HG03095 (cell line): ENCODE measurements around the gene FOXK1.
A peak's percentile ranks its signal among the peaks of the same experiment; 100 is the strongest.
"Not testable (repeated sequence)": the region's sequence is repeated elsewhere in the genome, so short reads cannot be mapped to it uniquely, and the experiment has no call there.

Experiments used
- ATAC-seq: cut with Tn5 transposase; IDR thresholded peaks from one replicate; pipeline ENCODE4 v1.9.1; 2021; ENCODE audit warnings: moderate library complexity; ENCODE audit not compliant: unreplicated experiment

The FOXK1 gene

DNA sequence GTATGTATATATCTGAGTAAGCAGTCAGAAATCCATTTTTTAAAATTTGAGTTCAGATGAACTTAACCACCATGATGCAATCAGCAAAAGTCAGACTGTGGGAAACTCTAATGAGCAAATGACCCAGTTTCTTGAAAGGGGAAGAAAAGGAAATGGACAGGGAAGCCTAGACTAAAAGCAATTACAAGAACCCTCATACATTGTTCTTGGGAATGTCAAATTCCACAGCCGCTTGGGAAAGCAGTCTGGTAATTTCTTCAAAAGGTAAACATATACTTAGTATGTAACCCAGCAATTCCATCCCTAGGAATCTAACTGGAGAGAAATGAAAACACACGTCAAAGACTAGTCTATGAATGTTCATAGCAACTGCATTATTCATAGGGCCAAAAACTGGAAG, 16.4 kb upstream of the FOXK1 start:
- ATAC-seq: no peak

DNA sequence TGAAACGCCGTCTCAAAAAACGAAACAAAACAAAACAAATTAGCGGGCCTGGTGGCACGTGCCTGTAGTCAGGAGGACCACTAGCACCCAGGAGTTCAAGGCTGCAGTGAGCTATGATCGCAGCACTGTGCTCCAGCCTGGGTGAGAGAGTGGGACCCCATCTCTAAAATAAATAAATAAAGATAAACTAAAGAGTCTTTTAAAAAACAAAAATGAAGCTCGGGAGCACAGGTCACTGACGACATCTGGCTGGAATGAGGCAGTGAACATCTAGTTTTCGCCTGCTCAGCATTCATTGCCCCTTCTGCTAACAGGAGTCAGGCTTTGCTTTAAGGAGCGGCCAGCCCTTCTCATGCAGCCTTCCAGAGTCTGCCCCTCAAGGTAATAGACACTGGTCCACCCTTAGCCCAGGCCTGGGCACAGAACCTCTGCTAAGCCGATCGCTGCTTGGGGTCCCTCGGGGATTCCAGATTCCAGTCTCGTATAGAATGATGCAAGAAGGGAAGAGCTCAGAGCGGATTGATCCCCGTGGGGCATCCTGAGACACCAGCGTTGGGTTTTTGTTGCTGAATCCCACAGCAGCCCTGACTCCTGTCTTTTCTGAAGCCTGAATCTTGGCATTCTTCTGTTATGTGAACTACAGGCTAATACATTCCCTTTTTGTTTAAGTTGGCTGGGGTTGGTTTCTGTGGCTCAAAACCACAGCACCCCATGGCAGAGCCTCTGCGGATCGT, 14.2 kb upstream of the FOXK1 start:
- ATAC-seq: no peak

DNA sequence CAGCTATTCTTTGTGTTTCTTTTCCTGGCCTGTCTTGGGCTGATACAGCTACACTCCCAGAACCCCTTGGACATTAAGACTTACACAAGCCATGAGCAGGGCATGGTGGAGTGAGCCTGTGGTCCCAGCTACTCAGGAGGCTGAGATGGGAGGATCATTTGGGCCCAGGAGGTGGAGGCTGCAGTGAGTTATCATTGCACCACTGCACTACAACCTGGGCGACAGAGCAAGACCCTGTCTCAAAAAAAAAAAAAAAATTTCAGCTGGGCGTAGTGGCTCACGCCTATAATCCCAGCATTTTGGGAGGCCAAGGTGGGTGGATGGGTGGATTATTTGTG, 13.6 kb upstream of the FOXK1 start:
- no peak for ATAC-seq

DNA sequence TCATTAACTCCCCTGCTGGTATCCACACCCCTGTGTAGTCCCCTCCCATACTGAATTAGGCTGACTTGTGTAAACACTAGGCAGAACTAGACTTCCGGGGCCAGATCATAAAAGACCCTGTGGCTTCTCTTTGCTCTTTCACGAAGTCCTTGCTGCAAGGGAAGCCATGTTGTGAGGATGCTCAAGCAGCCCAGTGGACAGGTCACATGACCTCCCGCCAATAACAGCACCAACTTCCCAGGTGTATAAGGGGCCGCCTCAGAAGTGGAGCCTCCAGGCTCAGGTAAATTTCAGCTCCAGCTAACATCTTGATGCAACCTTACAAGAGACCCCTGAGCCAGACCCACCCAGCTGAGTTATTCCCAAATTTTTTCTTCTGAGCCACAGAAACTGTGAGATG, 11.3 kb upstream of the FOXK1 start:
- ATAC-seq: no peak

DNA sequence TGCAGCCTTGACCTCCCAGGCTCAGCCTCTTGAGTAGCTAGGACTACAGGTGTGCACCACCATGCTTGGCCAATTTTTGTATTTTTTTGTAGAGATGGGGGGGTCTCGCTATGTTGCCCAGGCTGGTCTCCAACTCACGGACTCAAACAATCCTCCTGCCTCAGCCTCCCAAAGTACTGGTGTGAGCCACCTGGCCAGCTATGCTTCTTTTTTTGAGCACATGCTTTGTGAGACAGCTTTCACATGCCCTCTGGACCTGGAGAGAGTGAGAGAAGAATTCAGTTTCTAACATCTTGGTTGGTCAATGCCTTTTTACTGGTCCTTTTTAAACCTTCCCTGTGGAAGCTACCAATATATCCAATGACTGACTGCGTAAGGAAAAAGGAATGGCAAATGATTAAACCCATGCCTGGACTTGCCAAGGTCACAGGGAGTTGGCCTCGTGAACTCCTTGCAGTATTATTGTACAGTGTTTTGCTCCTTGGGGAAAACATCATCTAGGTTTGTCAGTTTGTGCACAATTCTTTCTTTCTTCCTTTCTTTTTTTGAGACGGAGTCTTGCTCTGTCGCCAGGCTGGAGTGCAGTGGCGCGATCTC, 6.2 kb upstream of the FOXK1 start:
- ATAC-seq: no peak

DNA sequence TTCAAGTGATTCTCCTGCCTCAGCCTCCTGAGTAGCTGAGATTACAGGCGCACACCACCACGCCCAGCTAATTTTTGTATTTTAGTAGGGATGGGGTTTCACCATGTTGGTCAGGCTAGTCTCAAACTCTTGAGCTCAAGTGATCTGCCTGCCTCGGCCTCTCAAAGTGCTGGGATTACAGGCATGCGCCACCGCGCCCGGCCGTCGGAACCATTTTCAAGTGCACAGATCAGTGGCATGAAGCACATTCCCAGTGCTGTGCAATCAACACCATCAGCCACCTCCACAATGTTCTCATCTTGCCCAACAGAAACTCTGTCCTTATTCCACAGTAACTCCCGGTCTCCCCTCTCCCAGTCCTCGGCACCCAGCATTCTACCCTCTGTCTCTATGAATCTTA, 4.6 kb upstream of the FOXK1 start:
- not testable (repeated sequence) for ATAC-seq

DNA sequence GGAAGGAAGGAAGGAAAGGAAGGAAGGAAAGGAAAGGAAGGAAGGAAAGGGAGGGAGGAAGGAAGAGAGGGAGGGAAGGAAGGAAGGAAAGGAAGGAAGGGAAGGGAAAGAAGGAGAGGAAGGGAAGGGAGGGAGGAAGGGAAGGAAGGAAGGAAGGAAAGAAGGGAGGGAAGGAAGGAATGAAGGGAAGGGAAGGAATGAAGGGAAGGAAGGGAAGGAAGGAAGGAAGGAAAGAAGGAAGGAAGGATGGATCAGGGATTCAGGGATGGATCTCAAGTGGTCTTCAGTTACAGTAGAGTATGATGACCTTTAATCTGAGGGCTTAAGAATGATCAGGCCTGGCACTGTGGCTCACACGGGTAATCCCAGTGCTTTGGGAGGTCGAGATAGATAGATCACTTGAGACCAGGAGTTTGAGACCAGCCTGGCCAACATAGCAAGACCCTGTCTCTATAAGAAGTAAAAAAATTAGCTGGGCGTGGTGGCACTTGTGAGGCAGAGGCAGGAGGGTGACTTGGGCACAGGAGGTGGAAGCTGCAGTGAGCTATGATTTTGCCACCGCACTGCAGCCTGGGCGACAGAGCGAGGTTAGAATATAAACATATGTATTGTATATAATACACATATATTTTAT, 760 bp upstream of the FOXK1 start:
- no peak for ATAC-seq

DNA sequence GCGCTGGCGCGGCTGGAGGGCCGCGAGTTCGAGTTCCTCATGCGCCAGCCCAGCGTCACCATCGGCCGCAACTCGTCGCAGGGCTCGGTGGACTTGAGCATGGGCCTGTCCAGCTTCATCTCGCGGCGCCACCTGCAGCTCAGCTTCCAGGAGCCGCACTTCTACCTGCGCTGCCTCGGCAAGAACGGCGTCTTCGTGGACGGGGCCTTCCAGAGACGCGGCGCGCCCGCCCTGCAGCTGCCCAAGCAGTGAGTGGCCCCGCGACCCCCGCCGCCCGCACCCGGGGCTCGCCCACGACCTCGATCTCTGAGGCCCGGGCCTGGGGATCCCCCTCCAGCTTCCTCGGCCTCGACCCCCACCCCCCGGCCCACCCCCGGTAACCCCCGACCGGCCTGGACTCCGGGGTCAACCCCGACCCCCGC, 537 bp downstream of the FOXK1 start:
- ATAC-seq: peak; percentile 34

DNA sequence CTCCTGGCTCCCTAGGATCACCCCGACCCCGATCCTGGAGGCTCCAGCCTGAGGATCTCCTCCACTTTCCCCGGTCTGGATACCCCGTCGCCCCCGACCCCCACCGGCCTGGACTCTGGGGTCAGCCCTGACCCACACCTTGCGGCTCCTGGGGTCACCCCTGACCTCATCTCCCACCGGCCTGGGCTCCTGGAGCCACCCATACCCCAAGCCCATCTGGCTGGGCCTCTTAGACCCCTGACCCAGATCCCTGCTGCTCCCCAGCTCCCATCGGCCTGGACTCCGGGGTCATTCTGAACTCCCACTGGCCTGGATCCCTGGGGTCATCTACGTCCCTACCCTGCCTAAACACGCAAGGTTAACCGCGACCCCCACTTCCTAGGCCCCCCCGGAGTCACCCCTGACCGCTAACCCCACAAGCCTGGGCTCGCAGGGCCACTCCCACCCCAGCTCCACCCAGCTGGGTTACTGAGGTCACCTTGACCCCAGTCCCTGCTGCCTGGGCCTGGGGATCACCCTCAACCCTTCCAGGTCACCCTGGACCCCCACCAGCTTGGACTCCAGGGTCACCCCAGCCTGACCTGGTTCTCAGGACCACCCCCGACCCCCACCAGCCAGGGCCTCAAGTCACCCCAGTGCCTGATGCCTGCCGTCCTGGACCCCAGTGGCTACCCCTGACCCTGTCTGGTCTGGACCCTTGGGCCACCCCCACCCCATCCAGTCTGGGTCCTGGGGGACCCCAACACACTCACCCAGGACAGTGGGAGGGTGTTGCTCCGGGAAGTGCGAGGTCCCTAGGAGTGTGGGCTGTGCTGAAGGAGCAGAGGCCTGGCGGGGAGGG, 1.2 kb downstream of the FOXK1 start:
- no peak for ATAC-seq

DNA sequence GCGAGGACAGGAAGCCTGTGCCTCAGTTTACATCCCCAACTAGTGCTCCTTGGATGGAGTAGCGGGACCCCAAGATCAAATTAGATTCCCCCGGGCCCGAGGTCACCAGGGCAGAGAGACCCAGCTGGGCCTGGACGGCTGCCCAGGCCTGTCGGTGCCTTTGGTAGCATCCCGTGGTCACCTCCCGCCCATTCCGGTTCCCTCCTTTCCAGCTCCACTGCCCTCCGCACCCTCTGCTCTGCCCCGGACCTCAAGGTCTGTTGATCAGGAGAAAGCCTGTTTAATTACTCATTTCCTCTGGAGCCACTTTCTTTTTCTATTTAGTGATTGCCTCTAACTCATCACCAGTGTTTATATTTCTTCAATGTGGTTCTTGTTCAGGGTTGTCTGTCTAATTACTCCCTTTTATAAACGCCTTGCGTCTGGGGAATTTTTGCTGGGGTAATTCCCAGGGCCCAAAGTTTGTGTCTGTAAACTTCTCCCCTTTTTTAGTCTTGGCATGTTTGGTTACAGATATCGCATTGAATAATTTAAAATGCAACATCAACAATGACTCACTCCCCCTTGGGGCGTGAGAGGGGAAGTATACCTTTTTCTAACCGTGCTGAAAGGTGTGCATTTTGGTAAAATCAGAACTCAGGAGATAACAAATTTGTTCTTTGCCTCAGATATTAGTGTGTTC, 1.9 kb downstream of the FOXK1 start:
- ATAC-seq: no peak

DNA sequence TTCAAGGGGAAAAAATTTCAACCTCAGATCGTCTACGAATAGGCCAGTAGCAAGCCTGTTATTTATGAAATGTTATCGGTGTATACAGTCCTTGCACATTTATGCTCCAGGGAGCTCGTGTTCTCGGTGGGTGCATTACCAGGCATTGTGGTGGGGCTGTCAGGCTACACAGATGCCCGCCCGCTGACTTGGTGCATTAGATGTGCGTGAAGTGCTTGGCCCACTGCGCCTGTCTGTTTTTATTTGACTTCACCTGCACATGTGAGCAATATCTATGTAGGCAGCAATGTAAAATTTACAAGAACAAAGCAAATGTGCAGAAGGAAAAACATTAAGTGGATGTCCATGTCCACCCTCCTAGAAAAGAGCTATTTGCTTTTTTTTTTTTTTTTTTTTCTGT, 2.8 kb downstream of the FOXK1 start:
- no peak for ATAC-seq

DNA sequence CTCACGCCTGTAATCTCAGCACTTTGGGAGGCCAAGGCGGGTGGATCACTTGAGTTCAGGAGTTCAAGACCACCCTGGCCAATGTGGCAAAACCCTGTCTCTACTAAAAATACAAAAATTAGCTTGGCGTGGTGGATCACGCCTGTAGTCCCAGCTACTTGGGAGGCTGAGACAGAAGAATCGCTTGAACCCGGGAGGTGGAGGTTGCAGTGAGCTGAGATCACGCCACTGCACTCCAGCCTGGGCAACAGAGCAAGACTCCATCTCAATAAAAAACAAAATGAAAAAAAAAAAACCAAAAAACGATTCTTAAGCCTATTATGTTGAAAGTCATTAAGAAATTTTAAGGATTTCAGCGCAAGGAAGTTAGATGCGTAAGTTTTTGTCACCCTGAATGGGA, 3.6 kb downstream of the FOXK1 start:
- ATAC-seq: not testable (repeated sequence)

DNA sequence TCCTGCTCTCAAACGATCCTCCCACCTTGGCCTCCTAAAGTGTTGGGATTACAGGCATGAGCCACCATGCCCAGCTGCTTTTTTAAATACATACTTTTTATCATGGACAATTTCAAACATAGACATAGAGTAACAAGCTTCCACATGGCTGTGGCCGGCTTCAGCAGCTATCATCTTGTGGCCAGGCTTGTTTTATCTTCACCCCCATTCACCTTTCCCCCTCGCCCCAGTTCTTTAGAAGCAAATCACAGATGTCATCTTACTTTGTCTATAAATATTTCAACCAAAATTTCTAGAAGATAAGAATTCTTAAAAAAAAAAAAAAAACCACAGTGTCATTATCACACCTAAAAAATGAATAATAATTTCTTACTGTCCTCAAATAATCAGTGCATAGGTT, 5.9 kb downstream of the FOXK1 start:
- ATAC-seq: no peak

DNA sequence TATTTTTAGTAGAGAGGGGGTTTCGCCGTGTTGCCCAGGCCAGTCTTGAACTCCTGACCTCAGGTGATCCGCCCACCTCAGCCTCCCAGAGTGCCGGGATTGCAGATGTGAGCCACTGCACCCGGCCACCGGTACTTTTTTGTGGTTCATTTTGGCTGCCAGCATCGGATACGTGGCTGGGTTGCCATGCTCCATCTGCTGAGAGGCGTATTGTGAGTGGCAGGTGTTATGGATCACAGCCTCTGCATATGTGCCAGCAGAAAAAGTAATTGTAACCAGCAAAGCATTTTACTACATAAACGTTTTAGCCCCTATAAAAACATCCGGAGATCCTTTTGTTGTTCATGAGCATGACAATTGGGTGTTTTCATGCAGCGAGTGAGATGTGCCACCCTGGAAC, 7.1 kb downstream of the FOXK1 start:
- ATAC-seq: no peak

DNA sequence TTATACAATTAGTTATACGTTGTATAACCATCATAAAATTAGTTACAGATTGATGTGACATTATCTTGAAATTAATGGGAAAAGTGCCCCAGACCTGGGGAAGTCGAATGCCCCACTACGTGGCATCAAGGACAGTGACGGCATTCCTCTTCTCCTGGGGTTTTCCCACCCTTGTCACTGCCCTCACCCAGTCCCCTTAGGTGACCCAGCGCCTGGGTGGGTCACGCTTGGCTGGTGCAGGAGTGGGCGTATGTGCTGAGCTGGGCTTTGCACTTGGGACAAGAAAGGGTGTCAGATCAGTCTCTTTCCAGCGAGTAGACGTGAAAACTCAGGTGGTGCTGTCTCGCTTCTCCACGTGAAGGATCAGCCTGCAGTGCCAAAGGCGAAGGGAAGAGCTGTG, 7.6 kb downstream of the FOXK1 start:
- ATAC-seq: peak; percentile 47

DNA sequence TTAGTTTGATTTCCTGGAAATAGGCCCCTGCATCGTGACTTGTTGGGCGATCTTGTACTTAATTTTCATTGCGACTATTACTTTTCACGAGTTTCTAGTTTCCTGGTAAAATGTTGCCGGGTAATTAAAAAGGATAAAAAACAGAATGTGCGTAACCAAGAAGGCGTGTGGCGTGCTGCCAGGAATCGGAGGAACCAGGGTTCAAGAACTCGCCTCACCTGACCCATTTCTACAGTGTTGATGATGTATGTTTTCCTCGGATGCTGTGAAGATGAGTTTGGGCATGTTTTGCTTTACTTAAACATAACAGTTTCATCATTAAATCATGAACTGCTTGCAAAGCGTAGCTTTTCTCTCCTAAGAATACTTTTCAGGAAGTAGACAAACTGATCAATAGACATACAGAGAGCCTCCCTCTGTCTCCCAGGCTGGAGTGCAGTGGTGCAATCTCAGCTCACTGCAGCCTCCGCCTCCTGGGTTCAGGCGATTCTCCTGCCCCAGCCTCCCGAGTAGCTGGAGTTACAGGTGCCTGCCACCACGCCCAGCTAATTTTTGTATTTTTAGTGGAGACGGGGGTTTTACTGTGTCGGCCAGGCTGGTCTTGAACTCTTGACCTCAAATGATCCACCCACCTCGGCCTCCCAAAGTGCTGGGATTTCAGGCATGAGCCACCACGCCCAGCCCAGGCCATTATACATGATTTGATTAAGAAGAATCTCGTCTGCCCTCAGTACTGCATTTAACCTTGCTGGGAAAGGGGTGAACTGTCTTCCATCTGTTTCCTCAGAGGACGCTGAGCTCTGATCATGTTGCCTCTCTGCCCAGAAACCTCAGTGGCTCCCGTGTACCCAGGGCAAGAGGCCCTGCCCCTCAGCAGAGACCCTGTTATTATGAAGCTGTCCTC, 9.1 kb downstream of the FOXK1 start:
- ATAC-seq: no peak

DNA sequence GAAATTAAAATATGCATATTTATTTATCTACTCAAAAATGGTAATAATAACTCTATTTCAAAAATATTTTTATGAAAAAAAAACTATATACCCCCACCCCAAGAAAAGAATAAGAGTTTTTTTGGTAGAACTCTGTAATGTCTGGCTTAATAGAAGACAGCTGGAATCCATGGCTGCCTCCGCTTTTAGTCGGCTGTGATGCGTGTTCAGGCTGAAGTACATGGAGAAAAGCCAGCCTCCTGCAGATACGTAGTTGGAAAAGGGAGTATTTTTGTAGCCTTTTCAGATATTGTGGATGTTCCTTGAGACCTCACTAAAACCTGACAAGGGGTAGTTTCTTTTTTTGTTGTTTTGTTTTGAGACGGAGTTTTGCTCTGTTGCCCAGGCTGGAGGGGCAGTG, 10.0 kb downstream of the FOXK1 start:
- ATAC-seq: no peak

DNA sequence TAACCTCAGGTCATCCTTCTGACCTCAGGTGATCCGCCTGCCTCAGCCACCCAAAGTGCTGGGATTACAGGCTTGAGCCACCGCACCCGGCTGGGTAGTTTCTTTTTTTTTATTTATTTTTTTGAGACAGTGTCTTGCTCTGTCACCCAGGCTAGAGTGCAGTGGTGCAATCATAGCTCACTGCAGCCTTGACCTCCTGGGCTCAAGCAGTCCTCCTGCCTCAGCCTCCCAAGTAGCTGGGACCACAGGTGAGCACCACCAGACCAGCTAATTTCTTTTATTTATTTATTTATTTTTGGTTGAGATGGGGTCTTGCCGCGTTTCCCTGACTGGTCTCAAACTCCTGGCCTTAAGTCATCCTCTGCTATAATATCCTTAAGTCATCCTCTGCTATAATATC, 10.5 kb downstream of the FOXK1 start:
- not testable (repeated sequence) for ATAC-seq

DNA sequence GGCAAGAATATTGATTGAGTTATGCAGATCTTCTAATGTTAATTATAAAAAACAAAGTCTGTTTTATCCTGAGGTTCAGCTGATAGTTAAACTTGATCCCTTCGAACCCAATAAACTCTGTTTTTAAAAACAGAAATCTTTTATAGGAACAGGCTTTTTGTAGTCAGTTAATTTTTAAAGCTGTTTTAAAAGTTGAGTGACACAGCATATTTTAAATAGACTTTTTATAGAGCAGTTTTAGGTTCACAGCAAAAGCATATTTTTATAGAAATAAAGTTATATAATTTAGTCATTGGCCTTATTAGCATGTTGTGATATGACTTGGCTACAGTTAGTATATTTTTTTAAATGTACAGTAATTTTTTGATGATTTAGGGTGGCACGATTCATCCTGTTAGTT, 11.1 kb downstream of the FOXK1 start:
- no peak for ATAC-seq

DNA sequence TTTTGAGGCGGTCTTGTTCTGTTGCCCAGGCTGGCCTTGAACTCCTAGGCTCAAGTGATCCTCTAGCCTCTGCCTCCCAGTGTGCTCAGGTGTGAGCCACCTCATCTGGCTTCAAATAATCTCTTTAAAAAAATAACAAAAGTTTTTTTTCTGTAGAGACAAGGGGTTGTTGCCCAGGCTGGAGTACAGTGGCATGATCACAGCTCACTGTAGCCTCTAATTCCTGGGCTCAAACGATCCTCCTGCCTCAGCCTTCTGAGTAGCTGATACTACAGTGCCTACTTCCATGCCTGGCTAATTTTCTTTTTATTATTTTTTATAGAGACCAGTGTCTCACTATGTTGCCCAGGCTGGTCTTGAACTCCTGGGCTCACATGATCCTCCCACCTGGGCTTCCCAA, 11.7 kb downstream of the FOXK1 start:
- no peak for ATAC-seq
